ENCODE data around the gene GPA33. TPM values are rescaled to one million over a fixed set of nuclear protein-coding genes. Genes with fewer than 3 reads are reported as not detected.

The GPA33 gene
- total RNA-seq, 3 donors from 2014 or later, result 0.15 to 3.6 (median 0.16) TPM

- no peak for DNase-seq (ENCODE audit: low spot score in 2 of 2)
- Histone ChIP-seq H3K4me3 (no peak overlapping the region), H3K4me1 (no peaks in the 10 kb centered on the region), H3K36me3 (no peaks in the 10 kb centered on the region), H3K27ac (no peak overlapping the region), H3K9me3 (no peaks in the 10 kb centered on the region), H3K27me3 (no peaks in the 10 kb centered on the region)
- TF ChIP-seq POLR2AphosphoS5 (IDR thresholded peaks at IDR 0.05), result no peak
- TF ChIP-seq POLR2A (IDR thresholded peaks at IDR 0.05), result no peak
- no peak for TF ChIP-seq CTCF (IDR thresholded peaks at IDR 0.05)
- intact Hi-C loops (cut with DNase I; ENCODE audit: low total_unique reads), result loop anchor here (10.0 kb wide), 1 partner anchor 379 kb away; no protein-coding TSS in a partner anchor
Measured at GRCh38 chr1:167065471-167065870, 24.7 kb downstream of the GPA33 start.

GRCh38 chr1:167064621-167065020 lies 25.6 kb downstream of the GPA33 start:
- no peak for DNase-seq (ENCODE audit: low spot score in 2 of 2)
- Histone ChIP-seq H3K36me3 (no peaks in the 10 kb centered on the region), H3K4me1 (no peaks in the 10 kb centered on the region), H3K27ac (no peak overlapping the region), H3K4me3 (no peak overlapping the region), H3K9me3 (no peaks in the 10 kb centered on the region), H3K27me3 (peaks cover 0 to 4% of the 10 kb centered on the region in 2 donors)
- TF ChIP-seq CTCF (IDR thresholded peaks at IDR 0.05), result no peak
- TF ChIP-seq POLR2A (IDR thresholded peaks at IDR 0.05), result no peak
- TF ChIP-seq POLR2AphosphoS5 (IDR thresholded peaks at IDR 0.05), result no peak
- intact Hi-C loops (cut with DNase I; ENCODE audit: low total_unique reads), result loop anchor here (10.0 kb wide), 1 partner anchor 380 kb away; no protein-coding TSS in a partner anchor

GRCh38 chr1:167061073-167061464 lies 29.1 kb downstream of the GPA33 start:
- H3K27me3 ChIP-seq, result peaks cover 0 to 6% of the 10 kb centered on the region in 2 donors
- no peaks in the 10 kb centered on the region for H3K9me3 ChIP-seq
- DNase-seq (ENCODE audit: low spot score in 2 of 2), result no peak
- H3K4me1 ChIP-seq, result no peaks in the 10 kb centered on the region
- no peak for TF ChIP-seq CTCF (IDR thresholded peaks at IDR 0.05)
- TF ChIP-seq POLR2AphosphoS5 (IDR thresholded peaks at IDR 0.05), result no peak
- TF ChIP-seq POLR2A (IDR thresholded peaks at IDR 0.05), result no peak
- H3K4me3 ChIP-seq, result no peak overlapping the region
- intact Hi-C loops (cut with DNase I; ENCODE audit: low total_unique reads), result loop anchor here (10.0 kb wide), 1 partner anchor 384 kb away; no protein-coding TSS in a partner anchor
- no peak overlapping the region for H3K27ac ChIP-seq
- no peaks in the 10 kb centered on the region for H3K36me3 ChIP-seq

- Histone ChIP-seq H3K9me3 (no peaks in the 10 kb centered on the region), H3K36me3 (no peaks in the 10 kb centered on the region), H3K4me1 (no peaks in the 10 kb centered on the region), H3K27me3 (peaks cover 0 to 6% of the 10 kb centered on the region in 2 donors), H3K27ac (no peak overlapping the region), H3K4me3 (no peak overlapping the region)
- no peak for DNase-seq (ENCODE audit: low spot score in 2 of 2)
- intact Hi-C loops (cut with DNase I; ENCODE audit: low total_unique reads), result loop anchor here (10.0 kb wide), 1 partner anchor 384 kb away; no protein-coding TSS in a partner anchor
- TF ChIP-seq CTCF (IDR thresholded peaks at IDR 0.05) (no peak), POLR2AphosphoS5 (IDR thresholded peaks at IDR 0.05) (no peak), POLR2A (IDR thresholded peaks at IDR 0.05) (no peak)
Measured at GRCh38 chr1:167060141-167061072, 29.8 kb downstream of the GPA33 start.

- no peaks in the 10 kb centered on the region for H3K9me3 ChIP-seq
- no peak overlapping the region for H3K4me3 ChIP-seq
- no peak overlapping the region for H3K27ac ChIP-seq
- intact Hi-C loops (cut with DNase I; ENCODE audit: low total_unique reads), result loop anchor here (10.0 kb wide), 1 partner anchor 385 kb away; no protein-coding TSS in a partner anchor
- no peak for TF ChIP-seq POLR2A (IDR thresholded peaks at IDR 0.05)
- TF ChIP-seq CTCF (IDR thresholded peaks at IDR 0.05), result no peak
- no peak for TF ChIP-seq POLR2AphosphoS5 (IDR thresholded peaks at IDR 0.05)
- H3K27me3 ChIP-seq, result peaks cover 0 to 6% of the 10 kb centered on the region in 2 donors
- no peak for DNase-seq (ENCODE audit: low spot score in 2 of 2)
- no peaks in the 10 kb centered on the region for H3K36me3 ChIP-seq
- no peaks in the 10 kb centered on the region for H3K4me1 ChIP-seq
Measured at GRCh38 chr1:167059809-167060107, 30.4 kb downstream of the GPA33 start.
